T-cell (primary cell): Measurements from ENCODE around the gene SEMA5B. TPM values are rescaled to one million over a fixed set of nuclear protein-coding genes. Genes with fewer than 3 reads are reported as not detected.

Source experiments
- ATAC-seq, 4 experiments: fragments of 200-7000 bp in 3 of 4; fragments of 150-1000 bp in 1 of 4; cut with Tn5 transposase; replicated peaks in 1 of 4; 1 replicate in 3 of 4; 2 replicates in 1 of 4; pipeline ENCODE4 v1.10.0; 2021; ENCODE audit warnings: moderate library complexity in 3 of 4, mild to moderate bottlenecking in 2 of 4, moderate number of reproducible peaks in 1 of 4
- CTCF ChIA-PET, 2 donors: fragments of 300-600 bp; sonication (Branson Sonifier 250); formaldehyde crosslinking; loops; one replicate each; lab custom pipeline; 2022; ENCODE audit warnings: antibody characterized with exemption in 2 of 2; lab: Charles Lee
- POLR2A ChIA-PET, 2 donors: fragments of 300-600 bp; sonication (Branson Sonifier 250); formaldehyde crosslinking; loops; one replicate each; lab custom pipeline; 2022; ENCODE audit warnings: antibody characterized with exemption in 2 of 2; lab: Charles Lee
- DNase-seq, 35 experiments: peaks; one replicate each; pipeline versions ENCODE4 v3.0.0 to v3.0.0-alpha.2; 2013 to 2023
- H3K27ac ChIP-seq: one replicate; pipeline ENCODE4 v1.5.1; 2013; ENCODE audit warnings: low read length
- H3K27me3 ChIP-seq, 2 experiments: replicated peaks in 1 of 2; 1 replicate in 1 of 2; 2 replicates in 1 of 2; pipeline versions ENCODE4 v1.6.1 to v1.7.0; 2013; ENCODE audit warnings: low read length in 1 of 2, mixed read lengths in 1 of 2; ENCODE audit not compliant: control insufficient read depth in 2 of 2, insufficient read depth in 2 of 2; ENCODE audit errors: extremely low read depth in 1 of 2
- H3K36me3 ChIP-seq, 2 donors: 1 replicate in 1 of 2; 2 replicates in 1 of 2; pipeline versions ENCODE4 v1.6.1 to v1.7.0; 2013; ENCODE audit warnings: low read length in 1 of 2; ENCODE audit not compliant: control insufficient read depth in 2 of 2, insufficient read depth in 1 of 2; ENCODE audit errors: extremely low read depth in 1 of 2
- H3K4me1 ChIP-seq, 2 experiments: 1 replicate in 1 of 2; 2 replicates in 1 of 2; pipeline versions ENCODE4 v1.6.1 to v1.7.0; 2013; ENCODE audit warnings: low read length in 2 of 2, mixed read lengths in 1 of 2; ENCODE audit not compliant: insufficient read depth in 2 of 2, control insufficient read depth in 1 of 2; ENCODE audit errors: extremely low read depth in 1 of 2
- H3K4me3 ChIP-seq, 2 donors: 1 replicate in 1 of 2; 2 replicates in 1 of 2; pipeline versions ENCODE4 v1.5.1 to v1.7.0; 2013; ENCODE audit warnings: mild to moderate bottlenecking in 2 of 2, low read length in 1 of 2, moderate library complexity in 1 of 2; ENCODE audit not compliant: control insufficient read depth in 1 of 2; ENCODE audit errors: extremely low read depth in 1 of 2
- H3K9me3 ChIP-seq: 2 replicates; pipeline ENCODE4 v1.7.0; 2013
- H3K27ac Mint-ChIP-seq, 2 donors: one replicate each; pipeline ENCODE4 v1.8.0; 2020 to 2021; ENCODE audit warnings: mild to moderate bottlenecking in 2 of 2, mixed read lengths in 2 of 2
- H3K27me3 Mint-ChIP-seq, 2 donors: one replicate each; pipeline ENCODE4 v1.8.0; 2021 to 2022; ENCODE audit warnings: mixed read lengths in 2 of 2
- H3K36me3 Mint-ChIP-seq: one replicate; pipeline ENCODE4 v1.8.0; 2021; ENCODE audit warnings: mixed read lengths
- H3K4me1 Mint-ChIP-seq, 3 donors: one replicate each; pipeline ENCODE4 v1.8.0; 2020 to 2022; ENCODE audit warnings: mixed read lengths in 3 of 3, mild to moderate bottlenecking in 1 of 3
- H3K4me3 Mint-ChIP-seq, 3 donors: one replicate each; pipeline ENCODE4 v1.8.0; 2020 to 2022; ENCODE audit warnings: mild to moderate bottlenecking in 3 of 3, mixed read lengths in 3 of 3, moderate library complexity in 3 of 3
- H3K9me3 Mint-ChIP-seq, 3 donors: one replicate each; pipeline ENCODE4 v1.8.0; 2020 to 2022; ENCODE audit warnings: mixed read lengths in 3 of 3
- WGBS: methylation state at CpG from one replicate; pipeline ENCODE4 v1.1.5; 2013; ENCODE audit warnings: missing lambda C conversion rate; ENCODE audit not compliant: insufficient coverage; 5-methylcytosine and 5-hydroxymethylcytosine counted together
- total RNA-seq, 35 experiments: library from RNA in 6 of 35; stranded (reverse) in 6 of 35; fragments of 120-200 nt in 1 of 35; gene quantifications; one replicate each; pipeline versions ENCODE4 v1.2.1 to v1.2.4 and lab custom pipeline; 2013 to 2026

SEMA5B gene
- total RNA-seq, 5 donors from 2014 or later (not counting 1 experiment from before 2014, with no cell fraction given), result 0.08 to 0.32 (median 0.21) TPM; not detected in 1

DNA sequence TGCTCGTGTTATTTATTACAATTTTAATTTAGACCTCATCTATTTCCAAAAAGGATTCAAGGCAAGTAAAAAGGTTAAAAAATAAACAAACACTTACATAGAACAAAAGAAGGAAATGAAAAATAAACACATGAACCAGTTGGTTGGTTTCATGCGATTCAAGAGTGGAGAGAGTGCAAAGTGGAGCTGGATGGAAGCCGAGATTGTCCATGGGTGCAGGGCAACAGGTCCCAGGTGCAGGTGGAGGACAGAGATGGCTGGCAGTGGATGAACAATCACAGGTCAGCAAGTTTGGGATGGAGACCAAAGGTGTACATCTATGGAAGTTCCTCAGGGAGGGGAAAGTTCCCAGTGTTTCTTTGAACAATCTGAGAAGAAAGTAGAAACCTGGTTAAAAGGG lies 11.6 kb upstream of the SEMA5B start:
- Mint-ChIP-seq H3K4me3 (no peak overlapping the region), H3K9me3 (no peaks in the 10 kb centered on the region), H3K27me3 (peaks cover 52 to 55% of the 10 kb centered on the region in 2 donors), H3K4me1 (no peaks in the 10 kb centered on the region), H3K36me3 (no peaks in the 10 kb centered on the region), H3K27ac (no peak overlapping the region)
- H3K27me3 ChIP-seq, result peaks cover 0 to 11% of the 10 kb centered on the region in 2 experiments
- ChIA-PET POLR2A (no interaction called here), CTCF (no interaction called here)
- no peak overlapping the region for H3K4me3 ChIP-seq
- H3K27ac ChIP-seq, result no peak overlapping the region
- no peak for DNase-seq
- 95% methylated on average over 2 of the region's 3 CpGs for WGBS
- ATAC-seq, result no peak
- H3K9me3 ChIP-seq, result no peaks in the 10 kb centered on the region
- H3K36me3 ChIP-seq, result no peaks in the 10 kb centered on the region
- H3K4me1 ChIP-seq, result no peaks in the 10 kb centered on the region

DNA sequence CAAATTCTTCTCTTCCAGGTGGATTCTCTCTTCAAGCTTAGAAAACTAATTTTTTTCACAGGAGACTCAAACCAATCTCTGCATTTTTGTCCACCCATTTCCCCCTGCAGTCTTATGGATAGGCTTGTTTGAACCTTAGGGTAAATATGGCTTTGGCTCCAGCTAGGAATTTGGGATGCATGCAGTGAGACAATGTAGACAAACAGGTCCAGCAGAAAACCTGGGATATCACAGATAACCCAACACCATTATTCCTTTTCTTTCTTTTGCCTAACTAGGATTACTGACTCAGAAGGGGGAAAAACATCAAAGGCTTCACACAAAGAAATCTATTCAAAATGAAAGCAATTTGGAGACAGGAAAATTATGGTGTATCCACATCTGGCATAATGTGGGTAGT lies 11.2 kb upstream of the SEMA5B start:
- DNase-seq (no peak), ATAC-seq (no peak)
- Histone ChIP-seq H3K27ac (no peak overlapping the region), H3K4me1 (no peaks in the 10 kb centered on the region), H3K4me3 (no peak overlapping the region), H3K36me3 (no peaks in the 10 kb centered on the region), H3K9me3 (no peaks in the 10 kb centered on the region), H3K27me3 (peaks cover 0 to 11% of the 10 kb centered on the region in 2 experiments)
- no peaks in the 10 kb centered on the region for H3K9me3 Mint-ChIP-seq
- no peaks in the 10 kb centered on the region for H3K36me3 Mint-ChIP-seq
- CTCF ChIA-PET, result no interaction called here
- no peaks in the 10 kb centered on the region for H3K4me1 Mint-ChIP-seq
- no peak overlapping the region for H3K4me3 Mint-ChIP-seq
- H3K27me3 Mint-ChIP-seq, result peaks cover 55% of the 10 kb centered on the region in 2 donors
- POLR2A ChIA-PET, result no interaction called here
- no peak overlapping the region for H3K27ac Mint-ChIP-seq

- ATAC-seq (no peak), DNase-seq (no peak)
- Mint-ChIP-seq H3K4me1 (no peaks in the 10 kb centered on the region), H3K4me3 (no peak overlapping the region), H3K9me3 (no peaks in the 10 kb centered on the region), H3K27me3 (peaks cover 54 to 55% of the 10 kb centered on the region in 2 donors), H3K36me3 (no peaks in the 10 kb centered on the region), H3K27ac (no peak overlapping the region)
- no CpG with 5 or more reads among the region's 5 CpGs for WGBS
- ChIA-PET POLR2A (no interaction called here), CTCF (interaction anchor here in 1 of 2 donors (1.5 kb wide), 1 partner anchor 9 kb away, joined by 4 read pairs; no protein-coding TSS in a partner anchor)
- no peak overlapping the region for H3K4me3 ChIP-seq
- H3K27me3 ChIP-seq, result peaks cover 0 to 12% of the 10 kb centered on the region in 2 experiments
- H3K27ac ChIP-seq, result no peak overlapping the region
- H3K9me3 ChIP-seq, result no peaks in the 10 kb centered on the region
- H3K36me3 ChIP-seq, result no peaks in the 10 kb centered on the region
- no peaks in the 10 kb centered on the region for H3K4me1 ChIP-seq
These were observed 9.4 kb upstream of the SEMA5B start for GRCh38 chr3:123037015-123037375.

DNA sequence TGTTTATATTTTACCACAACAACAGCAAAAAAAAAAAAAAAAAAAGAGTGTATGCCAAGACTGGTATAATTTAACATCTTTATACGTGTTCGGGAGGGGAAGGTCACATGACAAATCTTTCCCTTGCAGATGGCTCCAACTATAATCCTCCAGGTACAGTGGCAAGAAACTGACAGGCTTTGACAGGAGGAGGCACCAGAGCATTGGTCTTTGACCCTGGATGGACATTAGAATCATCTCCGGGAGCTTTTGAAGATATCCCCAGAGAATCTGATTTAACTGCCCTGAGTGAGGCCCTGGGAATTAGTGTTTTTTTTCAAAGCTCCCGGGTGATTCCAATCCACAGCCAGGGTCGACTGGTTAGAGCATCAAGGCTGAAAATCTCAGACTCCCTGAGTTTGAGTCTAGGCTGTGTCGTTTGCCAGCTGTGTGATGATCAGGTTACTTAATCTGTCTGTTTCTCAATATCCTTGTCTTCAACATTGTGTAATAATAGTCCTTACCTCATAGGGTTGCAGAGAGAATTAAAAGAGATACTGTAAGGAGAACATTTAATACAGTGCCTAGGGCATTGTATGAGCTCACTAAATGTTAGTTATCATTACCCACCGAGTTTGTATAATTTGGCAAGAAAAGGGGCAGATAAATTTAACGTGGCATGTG lies 8.9 kb upstream of the SEMA5B start:
- Histone ChIP-seq H3K4me3 (no peak overlapping the region), H3K4me1 (no peaks in the 10 kb centered on the region), H3K9me3 (no peaks in the 10 kb centered on the region), H3K27ac (no peak overlapping the region), H3K27me3 (peaks cover 0 to 12% of the 10 kb centered on the region in 2 experiments), H3K36me3 (no peaks in the 10 kb centered on the region)
- H3K4me1 Mint-ChIP-seq, result no peaks in the 10 kb centered on the region
- H3K9me3 Mint-ChIP-seq, result no peaks in the 10 kb centered on the region
- no peak for ATAC-seq
- no peak for DNase-seq
- H3K27ac Mint-ChIP-seq, result no peak overlapping the region
- ChIA-PET POLR2A (no interaction called here), CTCF (interaction anchor here in 1 of 2 donors (1.5 kb wide), 1 partner anchor 8 kb away, joined by 4 read pairs; no protein-coding TSS in a partner anchor)
- WGBS, result 94% methylated on average over 3 of the region's 8 CpGs
- H3K27me3 Mint-ChIP-seq, result peaks cover 49 to 55% of the 10 kb centered on the region in 2 donors
- H3K36me3 Mint-ChIP-seq, result no peaks in the 10 kb centered on the region
- H3K4me3 Mint-ChIP-seq, result no peak overlapping the region

DNA sequence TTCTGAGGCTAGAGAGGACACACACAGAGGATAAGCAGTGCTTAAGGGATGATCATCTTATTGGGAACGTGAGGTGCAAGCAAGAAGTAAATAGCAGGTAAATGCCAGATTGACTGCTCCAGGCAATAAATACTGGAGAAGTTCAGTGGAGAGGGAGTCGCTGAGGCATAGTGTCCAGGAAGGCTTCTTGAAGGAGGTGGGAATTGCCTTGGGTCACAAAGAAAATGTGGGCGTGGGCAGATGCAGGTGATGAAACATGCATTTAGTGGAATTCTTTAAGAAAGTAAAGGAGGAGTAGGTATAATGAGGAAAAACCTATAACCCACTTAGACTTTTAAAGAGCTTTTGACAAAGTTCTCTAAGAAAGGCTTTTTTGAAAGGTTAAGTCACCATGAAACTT lies 7.4 kb upstream of the SEMA5B start:
- POLR2A ChIA-PET, result no interaction called here
- Histone ChIP-seq H3K27me3 (peaks cover 4 to 19% of the 10 kb centered on the region in 2 experiments), H3K4me3 (no peak overlapping the region), H3K27ac (no peak overlapping the region), H3K4me1 (no peaks in the 10 kb centered on the region), H3K9me3 (no peaks in the 10 kb centered on the region), H3K36me3 (no peaks in the 10 kb centered on the region)
- H3K27me3 Mint-ChIP-seq, result peaks cover 44 to 51% of the 10 kb centered on the region in 2 donors
- no peaks in the 10 kb centered on the region for H3K4me1 Mint-ChIP-seq
- 76% methylated on average over 2 of the region's 3 CpGs for WGBS
- no peak overlapping the region for H3K4me3 Mint-ChIP-seq
- H3K27ac Mint-ChIP-seq, result no peak overlapping the region
- ATAC-seq (no peak), DNase-seq (no peak)
- H3K36me3 Mint-ChIP-seq, result no peaks in the 10 kb centered on the region
- CTCF ChIA-PET, result interaction anchor here in 1 of 2 donors (0.7 kb wide), 2 partner anchors 42 to 358 kb away, joined by 3 to 5 read pairs; no protein-coding TSS in a partner anchor
- H3K9me3 Mint-ChIP-seq, result no peaks in the 10 kb centered on the region

DNA sequence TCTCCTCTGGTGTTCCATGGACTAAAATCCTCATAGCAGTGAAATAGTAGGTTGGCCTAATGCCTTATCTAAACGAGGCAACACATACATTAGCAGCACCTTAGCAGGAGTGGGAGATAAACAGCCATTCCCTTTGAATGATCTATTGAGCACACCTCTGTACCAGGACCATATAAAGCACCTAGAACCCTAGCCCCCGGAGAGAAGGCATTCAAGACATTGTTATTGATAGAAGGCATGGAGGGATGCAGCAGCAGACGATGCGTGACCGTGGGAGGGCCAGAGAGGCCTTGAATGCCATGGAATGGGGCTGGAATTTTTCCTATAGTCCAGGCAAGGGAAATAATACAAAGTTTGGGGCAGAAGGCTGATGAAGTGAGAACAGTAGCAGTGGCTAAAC lies 6.6 kb upstream of the SEMA5B start:
- Histone ChIP-seq H3K27me3 (peaks cover 7 to 26% of the 10 kb centered on the region in 2 experiments), H3K4me3 (no peak overlapping the region), H3K27ac (no peak overlapping the region), H3K9me3 (no peaks in the 10 kb centered on the region), H3K36me3 (no peaks in the 10 kb centered on the region), H3K4me1 (no peaks in the 10 kb centered on the region)
- H3K4me1 Mint-ChIP-seq, result no peaks in the 10 kb centered on the region
- H3K36me3 Mint-ChIP-seq, result no peaks in the 10 kb centered on the region
- 100% methylated on average over 3 of the region's 5 CpGs for WGBS
- CTCF ChIA-PET, result no interaction called here
- H3K9me3 Mint-ChIP-seq, result no peaks in the 10 kb centered on the region
- no peak for DNase-seq
- H3K27ac Mint-ChIP-seq, result no peak overlapping the region
- no peak for ATAC-seq
- POLR2A ChIA-PET, result no interaction called here
- peaks cover 52 to 55% of the 10 kb centered on the region in 2 donors for H3K27me3 Mint-ChIP-seq
- no peak overlapping the region for H3K4me3 Mint-ChIP-seq
